HG03575 (cell line): Measurements from ENCODE around the gene PSMG4.

Source experiments
- ATAC-seq: cut with Tn5 transposase; IDR thresholded peaks from one replicate; pipeline ENCODE4 v1.9.1; 2021; ENCODE audit not compliant: unreplicated experiment, insufficient number of reproducible peaks, low FRiP score; ENCODE audit errors: extremely low read depth

Gene PSMG4

DNA sequence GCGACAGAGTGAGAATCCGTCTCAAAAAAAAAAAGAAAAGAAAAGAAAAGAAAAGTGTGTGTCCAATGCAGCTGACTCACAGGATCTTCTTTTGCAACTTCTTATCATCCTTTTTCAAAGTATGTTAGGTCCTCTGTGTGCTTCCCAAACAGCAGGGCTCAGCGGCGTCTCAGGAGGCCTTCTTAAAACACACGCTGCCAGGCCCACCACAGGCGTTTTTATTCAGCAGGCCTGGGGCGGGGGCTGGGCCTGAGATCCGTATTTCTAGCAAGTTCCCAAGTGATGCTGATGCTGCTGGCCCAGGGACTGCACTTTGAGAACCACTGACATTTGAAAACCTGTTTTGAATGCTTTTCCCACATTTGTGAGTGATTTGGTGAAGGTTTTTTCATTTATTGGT lies 57.1 kb downstream of the PSMG4 start:
- ATAC-seq: no peak

DNA sequence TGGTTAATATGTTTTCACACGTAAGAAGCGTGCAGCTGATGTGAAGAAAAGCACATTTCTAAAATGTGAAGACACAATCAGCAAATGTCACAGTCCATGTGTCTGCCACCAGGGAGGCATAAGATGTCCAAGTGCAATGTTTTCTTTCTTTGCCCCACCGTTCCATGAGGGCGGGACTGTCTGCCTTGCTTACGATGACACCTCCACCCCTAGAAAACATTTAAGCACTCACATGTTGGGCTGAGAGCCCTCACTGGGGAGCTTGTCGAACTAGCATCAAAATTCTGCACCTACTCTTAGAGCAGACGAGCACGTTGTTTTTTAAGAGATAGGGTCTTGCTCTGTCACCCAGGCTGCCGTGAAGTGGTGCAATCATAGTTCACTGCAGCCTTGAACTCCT lies 57.6 kb downstream of the PSMG4 start:
- ATAC-seq: no peak

DNA sequence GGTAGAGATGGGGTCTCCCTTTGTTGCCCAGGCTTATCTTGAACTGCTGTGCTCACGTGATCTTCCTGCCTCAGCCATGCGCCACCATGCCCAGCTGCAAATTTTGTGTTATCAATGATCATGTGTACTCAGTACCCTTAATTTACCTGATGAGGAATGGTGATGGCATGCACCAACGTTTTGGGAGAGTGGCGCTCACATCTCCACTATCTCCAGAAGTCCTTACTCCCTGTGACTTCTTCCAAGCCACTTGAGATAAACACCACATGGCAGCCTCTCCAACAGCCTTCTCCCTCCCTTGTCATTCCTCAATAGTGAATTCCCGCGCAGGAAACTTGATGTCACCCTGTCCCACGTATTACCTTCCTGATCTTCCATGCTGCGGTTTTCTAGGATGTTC lies 58.1 kb downstream of the PSMG4 start:
- no peak for ATAC-seq
